Glomerular endothelial cell (primary cell): ENCODE data around the gene SDK1. TPM values are rescaled to one million over a fixed set of nuclear protein-coding genes. Genes with fewer than 3 reads are reported as not detected.

ENCODE experiments used
- DNase-seq: peaks from one replicate; pipeline ENCODE4 v3.0.0-alpha.2; 2011; ENCODE audit warnings: low read depth, low spot score; ENCODE audit errors: extremely low read depth
- total RNA-seq: library from RNA; depleted of rRNA; stranded (reverse); fragments of >200 nt; gene quantifications from 2 replicates; pipeline ENCODE4 v1.2.3, GENCODE V29; 2015

The SDK1 gene
- total RNA-seq, 1 donor from 2014 or later, result 2.3 TPM

DNA sequence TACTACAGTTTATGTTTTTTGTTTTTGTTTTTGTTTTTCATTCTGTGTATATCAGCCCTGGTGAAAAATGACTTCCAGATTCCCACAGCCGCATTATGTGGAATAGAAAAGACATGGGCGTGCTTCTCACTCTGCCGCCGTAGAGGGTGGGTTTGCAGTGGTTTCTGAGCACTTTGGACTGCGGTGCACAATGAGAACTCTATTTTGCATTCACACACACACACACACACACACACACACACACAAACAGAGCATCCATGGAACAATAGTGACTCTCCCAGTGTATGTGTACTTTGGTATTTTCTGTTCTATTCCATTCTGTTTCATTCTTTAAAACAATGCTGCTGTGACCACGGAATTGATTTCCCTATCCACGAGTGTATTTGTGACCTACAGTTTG is 723.8 kb downstream of the SDK1 start:
- no peak for DNase-seq

DNA sequence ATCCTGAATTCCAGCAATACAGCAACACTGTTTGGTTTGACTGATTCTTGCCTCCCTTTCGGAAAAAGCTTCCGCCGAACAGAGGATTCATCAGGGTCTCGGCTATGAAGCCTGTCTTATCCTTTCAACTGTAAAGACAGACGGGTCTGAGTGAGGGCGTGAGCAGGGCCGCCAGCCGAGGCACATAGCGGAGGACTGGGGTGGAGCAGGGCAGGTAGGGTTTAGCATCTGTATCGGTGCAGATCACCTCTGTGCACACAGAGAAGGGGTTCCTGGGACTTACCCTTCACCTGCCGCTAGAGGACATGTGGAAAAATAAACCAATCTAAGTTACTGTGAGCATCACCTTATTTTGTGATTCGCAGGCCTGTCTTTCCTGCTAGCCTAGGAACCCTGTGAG is 724.2 kb downstream of the SDK1 start:
- DNase-seq, result no peak

DNA sequence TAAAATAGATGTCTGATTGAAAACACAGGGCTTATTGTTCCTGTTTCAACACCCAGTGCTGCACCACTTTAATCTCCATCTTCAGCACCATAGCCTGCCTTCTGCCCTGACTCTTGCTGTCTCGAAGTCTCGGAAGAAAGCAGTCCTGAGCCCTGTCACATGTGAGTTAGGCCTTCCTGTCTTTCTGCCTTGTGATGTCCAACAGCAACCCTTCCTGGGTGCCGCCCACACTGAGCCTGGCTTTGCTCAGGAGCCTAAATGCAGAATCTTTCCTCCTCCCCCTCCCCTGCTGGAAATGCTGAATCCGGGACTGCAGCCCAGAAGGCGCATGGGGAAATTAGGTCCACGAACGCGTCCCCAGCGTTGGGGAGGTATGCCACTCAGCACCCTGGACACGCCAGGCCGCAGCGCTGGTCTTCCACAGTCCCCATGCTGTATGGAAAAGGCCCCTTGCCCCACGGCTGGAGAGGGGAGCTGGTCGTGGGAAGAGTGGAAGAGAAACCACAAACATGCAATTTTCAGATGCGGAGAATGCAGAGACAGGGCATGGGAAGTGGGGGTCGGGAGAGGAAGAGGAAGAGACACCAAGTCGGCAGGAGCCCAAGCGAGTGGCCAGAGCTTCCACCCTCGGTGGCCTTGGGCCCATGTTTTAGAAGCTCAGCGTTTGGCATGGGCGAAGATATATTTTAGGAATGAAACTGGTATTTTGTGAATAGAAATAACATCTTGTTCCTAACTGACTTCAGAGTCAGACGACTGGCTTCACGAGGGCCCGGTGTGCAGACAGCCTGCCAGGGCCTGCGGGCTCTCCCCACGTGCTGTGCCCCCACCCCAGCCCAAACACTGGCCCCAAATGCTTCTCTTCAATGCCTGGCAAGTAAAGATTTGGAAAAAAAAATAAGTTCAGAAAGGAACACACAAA is 724.9 kb downstream of the SDK1 start:
- DNase-seq, result no peak

DNA sequence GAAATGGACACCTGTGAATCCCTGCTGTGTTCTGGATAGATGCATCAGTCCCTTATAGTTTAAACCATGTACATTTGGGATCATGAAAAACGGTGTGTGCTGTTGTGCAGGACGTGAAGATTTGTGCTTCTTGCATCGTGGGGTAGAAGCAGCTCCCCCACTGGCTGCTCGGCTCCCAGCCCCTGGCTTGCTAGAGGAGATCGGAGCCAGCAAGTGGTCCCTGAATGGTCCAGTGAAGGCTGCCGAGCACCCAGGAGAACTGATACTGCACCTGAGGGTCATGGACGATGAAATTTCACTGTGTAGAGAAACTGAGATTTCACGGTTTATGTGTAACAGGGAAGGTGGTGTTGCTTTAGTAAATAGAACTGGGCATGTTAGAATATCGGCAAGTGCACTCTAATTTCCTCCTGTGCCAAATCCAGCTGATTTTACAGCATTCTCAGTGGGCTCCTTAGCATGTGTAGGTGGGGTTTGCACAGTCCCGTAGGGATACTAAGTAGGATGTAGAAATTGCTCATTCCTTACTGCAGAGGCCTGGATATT is 726.0 kb downstream of the SDK1 start:
- DNase-seq, result no peak

DNA sequence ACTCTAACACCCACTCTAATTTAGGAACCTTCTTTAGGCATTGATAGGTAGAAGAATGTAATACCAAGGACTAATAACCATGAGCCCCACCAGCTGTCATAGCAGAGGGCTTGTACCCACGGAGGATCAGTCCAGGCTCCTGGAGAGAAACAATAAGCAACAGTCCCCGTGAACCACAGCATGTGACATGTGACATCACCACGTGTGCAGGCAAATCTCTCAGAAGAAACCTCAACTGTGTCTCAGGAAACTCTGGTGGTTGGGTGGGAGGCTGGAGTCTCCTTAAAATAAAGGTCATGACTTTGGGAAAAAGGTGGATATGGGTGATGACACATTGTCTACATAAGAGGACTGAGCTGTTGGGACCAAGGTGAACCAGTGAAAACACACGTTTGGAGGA is 727.2 kb downstream of the SDK1 start:
- DNase-seq, result no peak

DNA sequence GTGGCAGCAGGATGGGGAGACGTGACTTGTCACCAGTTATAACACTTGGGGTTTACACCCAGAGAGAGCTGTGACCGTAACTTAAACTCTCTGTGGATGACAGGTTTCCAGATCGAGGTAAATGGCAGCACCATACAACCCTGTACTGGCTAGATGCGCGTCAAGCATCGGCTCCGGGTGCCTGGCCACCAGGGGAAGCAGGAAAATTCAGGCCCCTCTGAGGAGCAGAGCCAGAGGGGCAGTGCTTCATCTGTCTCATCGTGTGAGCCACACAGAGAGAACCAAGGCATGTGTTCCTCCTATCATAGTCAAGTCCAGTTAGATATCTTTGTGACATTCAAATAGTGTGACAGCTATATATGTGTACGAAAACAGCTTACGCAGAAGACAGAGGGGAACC is 728.9 kb downstream of the SDK1 start:
- DNase-seq, result no peak

- no peak for DNase-seq
These were observed 729.4 kb downstream of the SDK1 start for GRCh38 chr7:4030346-4030950.

- DNase-seq, result no peak
These were observed 732.9 kb downstream of the SDK1 start for GRCh38 chr7:4033996-4034395.

DNA sequence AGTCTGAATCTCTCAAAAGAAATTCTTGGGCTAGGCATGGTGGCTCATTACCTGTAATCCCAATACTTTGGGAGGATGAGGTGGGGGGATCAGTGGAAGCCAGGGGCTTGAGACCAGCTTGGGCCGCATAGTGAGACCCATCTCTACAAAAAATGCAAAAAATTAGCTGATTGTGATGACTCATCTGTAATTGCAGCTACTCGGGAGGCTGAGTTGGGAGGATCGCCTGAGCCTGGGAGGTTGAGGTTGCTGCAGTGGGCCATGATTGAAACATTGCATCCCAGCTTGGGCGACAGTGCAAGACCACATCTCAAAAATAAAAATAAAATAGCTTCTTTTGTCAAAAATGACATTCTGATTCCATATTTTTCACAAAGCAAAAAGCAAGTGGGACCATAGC is 736.3 kb downstream of the SDK1 start:
- DNase-seq, result no peak

DNA sequence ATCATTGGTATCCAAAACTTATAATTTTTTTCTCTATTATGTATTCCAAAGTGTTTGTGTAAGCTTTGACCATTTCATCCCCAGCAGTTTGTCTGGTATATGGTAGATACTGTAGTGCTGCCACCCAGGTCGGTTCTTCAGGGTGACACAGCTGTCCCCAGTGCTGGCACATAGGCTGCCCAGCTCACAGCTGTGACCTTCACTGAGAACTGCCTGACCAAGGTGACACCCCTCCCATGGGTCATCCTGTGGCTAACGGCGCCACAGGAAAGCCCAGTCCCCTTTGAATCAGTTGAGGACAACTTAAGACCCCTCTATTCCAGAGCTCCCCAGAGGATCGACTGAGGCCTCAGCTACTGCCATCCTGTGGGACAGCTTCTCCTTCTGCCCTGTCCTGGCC is 736.8 kb downstream of the SDK1 start:
- no peak for DNase-seq

DNA sequence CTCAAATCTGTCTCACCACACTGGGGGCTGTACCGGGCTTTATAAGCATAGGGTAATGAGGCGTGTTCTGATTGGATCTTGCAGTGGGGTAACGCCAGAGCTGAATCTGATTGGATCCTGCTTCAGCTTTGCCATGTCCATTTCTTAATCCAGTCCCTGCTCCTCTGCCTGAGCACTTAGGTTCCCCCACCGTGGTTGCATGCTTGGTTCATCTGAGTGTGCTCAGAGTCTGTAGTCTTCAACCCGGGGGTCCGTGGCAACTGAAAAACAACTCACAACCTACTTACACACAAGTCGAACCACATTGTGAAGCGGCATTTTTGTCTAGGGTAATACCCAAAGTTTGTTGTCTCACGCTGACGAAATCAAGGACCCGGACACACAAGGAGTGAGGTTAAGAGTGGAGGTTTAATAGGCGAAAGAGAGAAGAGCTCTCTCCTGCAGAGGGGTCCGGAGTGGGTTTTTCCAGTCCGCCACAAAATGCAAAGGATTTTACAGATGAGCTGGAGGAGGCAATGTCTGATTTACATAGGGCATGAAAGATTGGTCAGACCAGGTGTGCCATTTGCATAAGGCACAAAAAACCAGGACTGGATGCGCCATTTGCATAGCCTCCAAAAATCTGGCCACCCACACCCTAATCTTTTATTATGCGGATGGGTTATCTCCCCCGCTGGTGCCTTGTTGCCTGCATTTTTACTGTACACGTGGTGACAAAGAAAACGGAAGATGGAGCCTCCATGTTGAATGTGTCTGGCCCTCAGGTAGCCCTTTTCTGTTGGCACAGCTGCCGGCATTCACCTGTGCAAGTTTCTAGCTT is 739.3 kb downstream of the SDK1 start:
- DNase-seq, result no peak

DNA sequence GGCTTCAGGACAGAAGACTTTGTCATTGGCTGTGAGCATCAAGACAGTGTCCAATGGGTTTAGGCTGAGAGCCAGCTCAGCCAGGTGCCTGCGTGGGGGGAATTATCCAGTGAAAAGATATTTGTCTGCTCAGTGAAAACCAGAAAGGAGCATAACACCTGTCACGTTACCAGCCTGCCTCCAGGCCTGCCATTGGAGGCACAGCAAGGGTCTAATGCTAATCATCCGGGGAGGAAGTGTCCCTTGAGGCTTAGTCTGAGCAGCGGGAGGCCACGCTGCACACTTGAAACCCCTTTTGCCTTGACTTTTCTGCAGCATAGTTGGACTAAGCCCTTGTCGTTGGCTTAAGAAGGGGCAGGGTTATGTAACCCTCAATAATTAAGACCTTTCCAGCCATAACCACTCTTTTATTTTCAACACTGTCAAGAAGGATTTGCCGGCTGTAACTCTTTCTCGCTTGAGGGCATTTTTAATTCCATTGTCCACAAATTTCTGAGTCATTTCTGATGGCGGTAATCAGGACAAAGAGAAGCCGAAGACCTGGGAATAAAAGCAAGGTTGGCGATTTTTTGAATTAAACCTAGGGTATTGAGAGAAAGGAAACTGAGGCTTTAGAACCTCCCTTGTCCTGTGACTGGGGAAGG is 741.5 kb downstream of the SDK1 start:
- DNase-seq, result no peak

- DNase-seq, result no peak
These were observed 742.9 kb downstream of the SDK1 start for GRCh38 chr7:4043988-4044387.

- no peak for DNase-seq
These were observed 744.4 kb downstream of the SDK1 start for GRCh38 chr7:4045450-4045849.

- DNase-seq, result no peak
These were observed 744.9 kb downstream of the SDK1 start for GRCh38 chr7:4045975-4046374.

DNA sequence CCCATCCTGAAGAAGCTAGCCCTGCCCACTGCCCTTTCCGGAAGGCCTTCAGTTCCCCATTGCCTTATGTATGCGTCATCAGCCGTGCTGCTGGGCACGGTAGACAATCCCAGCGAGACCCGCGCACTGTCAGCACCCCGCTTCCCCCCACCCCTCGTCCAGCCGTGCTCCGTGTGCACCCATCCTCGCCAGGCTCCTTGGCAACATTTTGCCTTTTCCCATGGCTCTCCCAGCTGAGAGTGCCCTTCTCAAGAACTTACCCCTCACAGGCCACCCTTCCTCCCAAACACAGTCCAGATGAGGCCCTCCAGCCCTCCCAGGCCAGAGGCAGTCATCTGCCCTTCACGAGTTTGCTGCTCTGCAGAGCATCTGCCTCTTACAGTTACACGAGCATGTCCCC is 747.3 kb downstream of the SDK1 start:
- no peak for DNase-seq

GRCh38 chr7:4049202-4049601 is 748.1 kb downstream of the SDK1 start:
- DNase-seq, result no peak

- DNase-seq, result no peak
These were observed 749.1 kb downstream of the SDK1 start for GRCh38 chr7:4050126-4050660.

DNA sequence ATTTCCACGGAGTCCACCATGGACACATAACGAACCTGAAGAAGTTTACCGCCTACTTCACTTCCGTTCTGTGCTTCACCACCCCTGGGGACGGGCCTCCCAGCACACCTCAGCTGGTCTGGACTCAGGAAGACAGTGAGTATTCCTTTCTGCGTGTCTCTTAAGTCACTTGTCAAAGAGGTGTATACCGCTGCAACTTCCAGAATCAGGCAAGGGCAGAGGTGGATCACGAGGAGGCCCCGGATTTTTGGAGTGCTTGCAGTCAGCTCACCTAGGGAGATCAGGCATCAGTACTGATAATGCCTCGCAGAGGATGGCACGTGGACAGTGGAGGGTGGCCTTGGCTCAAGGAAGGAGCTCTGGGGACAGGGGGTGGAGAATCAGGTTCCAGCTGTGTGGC is 750.6 kb downstream of the SDK1 start:
- DNase-seq, result no peak

DNA sequence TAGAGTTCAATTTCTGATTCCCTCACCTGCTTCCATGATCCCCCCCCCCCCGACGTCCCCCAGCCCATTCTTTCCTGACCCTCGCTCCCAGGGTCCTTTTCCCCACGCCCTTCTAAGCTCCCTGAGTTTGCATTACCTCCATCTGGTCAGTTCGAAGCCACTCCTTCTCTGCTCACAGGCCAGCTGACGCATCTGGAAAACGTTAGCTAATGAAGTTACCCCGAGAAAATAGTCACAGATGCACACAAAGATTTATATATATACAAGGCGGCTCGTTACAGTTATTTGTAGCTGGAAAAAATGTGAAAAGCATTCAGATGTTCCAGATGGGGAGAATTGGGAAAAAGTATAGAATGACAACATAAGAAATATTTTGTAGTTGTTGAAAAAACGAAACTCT is 751.1 kb downstream of the SDK1 start:
- no peak for DNase-seq
